K562 (cell line): ENCODE measurements around the gene RNF41. TPM values are rescaled to one million over a fixed set of nuclear protein-coding genes. Genes with fewer than 3 reads are reported as not detected.

Experiments
- BRF1 ChIP-seq: IDR thresholded peaks from 3 replicates; pipeline ENCODE4 v1.6.1; 2011; ENCODE audit warnings: borderline replicate concordance, mild to moderate bottlenecking; ENCODE audit not compliant: insufficient read length; ENCODE audit errors: extremely low read depth
- CHD2 ChIP-seq: IDR thresholded peaks from 2 replicates; pipeline ENCODE4 v1.6.1; 2011; ENCODE audit warnings: low read depth, low read length
- GABPB2 ChIP-seq: fragments of 250-450 bp; sonication (Bioruptor Pico); conservative IDR thresholded peaks from 2 replicates; pipeline ENCODE4 v1.5.1; 2021; ENCODE audit warnings: mild to moderate bottlenecking
- GATAD2A ChIP-seq: fragments of 450-650 bp; IDR thresholded peaks from 2 replicates; pipeline ENCODE4 v1.6.1; 2017
- GTF2F1 ChIP-seq: IDR thresholded peaks from 2 replicates; pipeline ENCODE4 v1.6.1; 2011; ENCODE audit warnings: low read depth, low read length, improper control_type of control experiment
- MXI1 ChIP-seq: IDR thresholded peaks from 2 replicates; pipeline ENCODE4 v1.6.1; 2011; ENCODE audit warnings: low read depth, mild to moderate bottlenecking, improper control_type of control experiment, low read length
- NCOA4 ChIP-seq: fragments of 450-650 bp; IDR thresholded peaks from 2 replicates; pipeline ENCODE4 v1.6.1; 2018; ENCODE audit warnings: mild to moderate bottlenecking; ENCODE audit not compliant: partially characterized antibody
- SMC3 ChIP-seq: conservative IDR thresholded peaks from 2 replicates; pipeline ENCODE4 v1.6.1; 2011; ENCODE audit warnings: low read depth, low read length, improper control_type of control experiment; ENCODE audit not compliant: insufficient read depth
- YY1 ChIP-seq, 3 experiments: IDR thresholded peaks; 2 replicates each; pipeline ENCODE4 v1.6.1; 2011; ENCODE audit warnings: low read length in 2 of 3, mild to moderate bottlenecking in 2 of 3, moderate library complexity in 2 of 3, borderline replicate concordance in 1 of 3, control low read depth in 1 of 3, low read depth in 1 of 3; ENCODE audit not compliant: insufficient read depth in 3 of 3, insufficient replicate concordance in 2 of 3, control insufficient read depth in 1 of 3, insufficient read length in 1 of 3; ENCODE audit errors: extremely low read depth in 1 of 3
- ZBTB49 ChIP-seq: sonication (generic); formaldehyde crosslinking; IDR thresholded peaks from 2 replicates; pipeline ENCODE4 v1.8.0; 2022; ENCODE audit warnings: missing genetic modification reagents, mild to moderate bottlenecking, borderline replicate concordance
- ZBTB7A ChIP-seq: IDR thresholded peaks from 2 replicates; pipeline ENCODE4 v1.6.1; 2011; ENCODE audit warnings: low read depth, mild to moderate bottlenecking, low read length, moderate library complexity, borderline replicate concordance; ENCODE audit not compliant: control insufficient read depth
- ZNF316 ChIP-seq: fragments of 450-650 bp; IDR thresholded peaks from 2 replicates; pipeline ENCODE4 v1.6.1; 2016
- polyA plus RNA-seq, 8 experiments: library from polyadenylated mRNA; depleted of rRNA in 4 of 8; stranded (reverse) in 5 of 8; unstranded in 3 of 8; fragments of >200 nt; fragmentation: Nextera tagmentation in 2 of 8; fragmentation: Illumina TruSeq in 1 of 8; extraction: Ambion mirVana in 2 of 8; extraction: Trizol in 1 of 8; gene quantifications; 2 replicates each; pipeline versions ENCODE4 v1.2.1 to v1.2.3, GENCODE V29; 2011 to 2014; ENCODE audit warnings: inconsistent platforms in 1 of 8, missing spikeins in 1 of 8
- total RNA-seq, 7 experiments: library from RNA; depleted of rRNA in 6 of 7; stranded (reverse); fragments of >200 nt in 6 of 7; fragmentation: Illumina TruSeq in 2 of 7; extraction: Trizol in 2 of 7; gene quantifications; 2 replicates each; pipeline versions ENCODE4 v1.2.1 to v1.2.3, GENCODE V29; 2011 to 2021; ENCODE audit warnings: low replicate concordance in 1 of 7
- TF ChIP-seq, protein P1 (sequence below), 2 experiments: fragments of 450-650 bp; formaldehyde crosslinking in 1 of 2; IDR thresholded peaks; 2 replicates each; pipeline versions ENCODE4 v1.4.0 to v1.6.1; 2014 to 2020; ENCODE audit warnings: mild to moderate bottlenecking in 2 of 2, borderline replicate concordance in 1 of 2, low read depth in 1 of 2
- TF ChIP-seq, protein P2 (sequence below): sonication (generic); formaldehyde crosslinking; IDR thresholded peaks from 2 replicates; pipeline ENCODE4 v1.8.1; 2022; ENCODE audit warnings: missing genetic modification reagents

RNF41 gene
- total and polyA plus RNA-seq, 9 of the 15 experiments (the other 6 are each of a cell fraction or from before 2014, with no cell fraction given) = 28.2 to 46.8 (median 33.8) TPM

- TF ChIP-seq, protein P1, sequence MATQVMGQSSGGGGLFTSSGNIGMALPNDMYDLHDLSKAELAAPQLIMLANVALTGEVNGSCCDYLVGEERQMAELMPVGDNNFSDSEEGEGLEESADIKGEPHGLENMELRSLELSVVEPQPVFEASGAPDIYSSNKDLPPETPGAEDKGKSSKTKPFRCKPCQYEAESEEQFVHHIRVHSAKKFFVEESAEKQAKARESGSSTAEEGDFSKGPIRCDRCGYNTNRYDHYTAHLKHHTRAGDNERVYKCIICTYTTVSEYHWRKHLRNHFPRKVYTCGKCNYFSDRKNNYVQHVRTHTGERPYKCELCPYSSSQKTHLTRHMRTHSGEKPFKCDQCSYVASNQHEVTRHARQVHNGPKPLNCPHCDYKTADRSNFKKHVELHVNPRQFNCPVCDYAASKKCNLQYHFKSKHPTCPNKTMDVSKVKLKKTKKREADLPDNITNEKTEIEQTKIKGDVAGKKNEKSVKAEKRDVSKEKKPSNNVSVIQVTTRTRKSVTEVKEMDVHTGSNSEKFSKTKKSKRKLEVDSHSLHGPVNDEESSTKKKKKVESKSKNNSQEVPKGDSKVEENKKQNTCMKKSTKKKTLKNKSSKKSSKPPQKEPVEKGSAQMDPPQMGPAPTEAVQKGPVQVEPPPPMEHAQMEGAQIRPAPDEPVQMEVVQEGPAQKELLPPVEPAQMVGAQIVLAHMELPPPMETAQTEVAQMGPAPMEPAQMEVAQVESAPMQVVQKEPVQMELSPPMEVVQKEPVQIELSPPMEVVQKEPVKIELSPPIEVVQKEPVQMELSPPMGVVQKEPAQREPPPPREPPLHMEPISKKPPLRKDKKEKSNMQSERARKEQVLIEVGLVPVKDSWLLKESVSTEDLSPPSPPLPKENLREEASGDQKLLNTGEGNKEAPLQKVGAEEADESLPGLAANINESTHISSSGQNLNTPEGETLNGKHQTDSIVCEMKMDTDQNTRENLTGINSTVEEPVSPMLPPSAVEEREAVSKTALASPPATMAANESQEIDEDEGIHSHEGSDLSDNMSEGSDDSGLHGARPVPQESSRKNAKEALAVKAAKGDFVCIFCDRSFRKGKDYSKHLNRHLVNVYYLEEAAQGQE (IDR thresholded peaks at IDR 0.05; ENCODE audit: borderline replicate concordance) = no peak; the same call in 1 of the 2 replicates
- TF ChIP-seq, protein P1 (CRISPR knock-in tag; IDR thresholded peaks at IDR 0.05; ENCODE audit: low read depth) = no peak
- TF ChIP-seq GATAD2A = 0 out of 2 replicates have a peak, but pooled peaks have one; percentile 14
- TF ChIP-seq NCOA4 = no peak
- 0 out of 2 replicates have a peak, but pooled peaks have one; percentile 61 for TF ChIP-seq GTF2F1
- TF ChIP-seq, protein P2, sequence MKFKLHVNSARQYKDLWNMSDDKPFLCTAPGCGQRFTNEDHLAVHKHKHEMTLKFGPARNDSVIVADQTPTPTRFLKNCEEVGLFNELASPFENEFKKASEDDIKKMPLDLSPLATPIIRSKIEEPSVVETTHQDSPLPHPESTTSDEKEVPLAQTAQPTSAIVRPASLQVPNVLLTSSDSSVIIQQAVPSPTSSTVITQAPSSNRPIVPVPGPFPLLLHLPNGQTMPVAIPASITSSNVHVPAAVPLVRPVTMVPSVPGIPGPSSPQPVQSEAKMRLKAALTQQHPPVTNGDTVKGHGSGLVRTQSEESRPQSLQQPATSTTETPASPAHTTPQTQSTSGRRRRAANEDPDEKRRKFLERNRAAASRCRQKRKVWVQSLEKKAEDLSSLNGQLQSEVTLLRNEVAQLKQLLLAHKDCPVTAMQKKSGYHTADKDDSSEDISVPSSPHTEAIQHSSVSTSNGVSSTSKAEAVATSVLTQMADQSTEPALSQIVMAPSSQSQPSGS (CRISPR knock-in tag) = no peak
- TF ChIP-seq MXI1 = 0 out of 2 replicates have a peak, but pooled peaks have one; percentile 39
- TF ChIP-seq ZNF316 = no peak; the same call in 1 of the 2 replicates
- TF ChIP-seq ZBTB7A = peak; percentile 88
- TF ChIP-seq SMC3 = 0 out of 2 replicates have a peak, but pooled peaks have one; percentile 12
- TF ChIP-seq CHD2 = peak; percentile 62
- TF ChIP-seq YY1 (IDR thresholded peaks at IDR 0.05; ENCODE audit: borderline replicate concordance in 1 of 3, control insufficient read depth in 1 of 3, extremely low read depth in 1 of 3, insufficient read depth in 3 of 3, insufficient read length in 1 of 3, insufficient replicate concordance in 2 of 3, low read depth in 1 of 3, low read length in 2 of 3) = peak in 1 of 3 experiments; percentile 28
- peak; percentile 48 for TF ChIP-seq BRF1
- no peak for TF ChIP-seq GABPB2 (CRISPR knock-in tag)
- no peak for TF ChIP-seq ZBTB49 (CRISPR knock-in tag)
Observed at GRCh38 chr12:56189918-56190694, 31.6 kb downstream of the RNF41 start (continued).
